SK-N-SH treated with all-trans-retinoic acid at 6 μM for 48 hours (cell line): ENCODE results near the gene CA9.

Experiments used
- ATAC-seq: fragments of 200-7000 bp; cut with Tn5 transposase; 3 replicates; pipeline ENCODE4 v1.9.1; 2020; ENCODE audit warnings: mild to moderate bottlenecking, moderate library complexity
- ARNTL ChIP-seq: fragments of 450-650 bp; formaldehyde crosslinking; IDR thresholded peaks from 2 replicates; pipeline ENCODE4 v1.5.0; 2020; ENCODE audit warnings: low read depth, mild to moderate bottlenecking, moderate library complexity, borderline replicate concordance
- BACH2 ChIP-seq: fragments of 250-450 bp; sonication (Bioruptor Pico); IDR thresholded peaks from 2 replicates; pipeline ENCODE4 v1.9.0; 2021; ENCODE audit warnings: mild to moderate bottlenecking, borderline replicate concordance
- CSDC2 ChIP-seq: fragments of 250-450 bp; sonication (Bioruptor Pico); IDR thresholded peaks from 2 replicates; pipeline ENCODE4 v1.5.0; 2020; ENCODE audit warnings: mild to moderate bottlenecking, moderate library complexity
- ESRRG ChIP-seq: fragments of 250-450 bp; sonication (Bioruptor Pico); IDR thresholded peaks from 2 replicates; pipeline ENCODE4 v1.6.1; 2021; ENCODE audit warnings: mild to moderate bottlenecking
- OSR1 ChIP-seq: fragments of 250-450 bp; sonication (Bioruptor Pico); IDR thresholded peaks from 2 replicates; pipeline ENCODE4 v1.8.0; 2022; ENCODE audit warnings: moderate library complexity, mild to moderate bottlenecking, inconsistent platforms
- PPARA ChIP-seq: fragments of 250-450 bp; sonication (Bioruptor Pico); IDR thresholded peaks from 2 replicates; pipeline ENCODE4 v1.5.0; 2020; ENCODE audit warnings: mild to moderate bottlenecking, borderline replicate concordance
- SNAI2 ChIP-seq: fragments of 250-450 bp; sonication (Bioruptor Pico); IDR thresholded peaks from 2 replicates; pipeline ENCODE4 v1.5.0; 2020; ENCODE audit warnings: mild to moderate bottlenecking, moderate library complexity
- ZC3H10 ChIP-seq: fragments of 250-450 bp; sonication (Bioruptor Pico); IDR thresholded peaks from 2 replicates; pipeline ENCODE4 v1.5.1; 2021; ENCODE audit warnings: mild to moderate bottlenecking, moderate library complexity
- ZFP3 ChIP-seq: fragments of 250-450 bp; sonication (Bioruptor Pico); IDR thresholded peaks from 2 replicates; pipeline ENCODE4 v1.5.0; 2020; ENCODE audit warnings: mild to moderate bottlenecking, moderate library complexity
- ZFP30 ChIP-seq: fragments of 450-650 bp; formaldehyde crosslinking; IDR thresholded peaks from 2 replicates; pipeline ENCODE4 v1.5.0; 2022; ENCODE audit warnings: mild to moderate bottlenecking, moderate library complexity
- ZNF8 ChIP-seq: fragments of 450-650 bp; formaldehyde crosslinking; IDR thresholded peaks from 2 replicates; pipeline ENCODE4 v1.5.0; 2020; ENCODE audit warnings: mild to moderate bottlenecking, moderate library complexity
- TF ChIP-seq, protein P1 (sequence below): fragments of 250-450 bp; sonication (Bioruptor Pico); IDR thresholded peaks from 2 replicates; pipeline ENCODE4 v1.8.0; 2021; ENCODE audit warnings: low read depth, mild to moderate bottlenecking, moderate library complexity, borderline replicate concordance
- TF ChIP-seq, protein P2 (sequence below): fragments of 250-450 bp; sonication (Bioruptor Pico); IDR thresholded peaks from 2 replicates; pipeline ENCODE4 v1.8.0; 2020; ENCODE audit warnings: mild to moderate bottlenecking, moderate library complexity, borderline replicate concordance
- TF ChIP-seq, protein P3 (sequence below): fragments of 250-450 bp; sonication (Bioruptor Pico); IDR thresholded peaks from 2 replicates; pipeline ENCODE4 v1.5.0; 2020; ENCODE audit warnings: mild to moderate bottlenecking, moderate library complexity
- TF ChIP-seq, protein P4 (sequence below): fragments of 250-450 bp; sonication (Bioruptor Pico); IDR thresholded peaks from 2 replicates; pipeline ENCODE4 v1.5.1; 2021; ENCODE audit warnings: mild to moderate bottlenecking, moderate library complexity
- TF ChIP-seq, protein P5 (sequence below): fragments of 250-450 bp; sonication (Bioruptor Pico); IDR thresholded peaks from 2 replicates; pipeline ENCODE4 v1.5.1; 2020; ENCODE audit warnings: low read depth, mild to moderate bottlenecking, moderate library complexity

The CA9 gene

DNA sequence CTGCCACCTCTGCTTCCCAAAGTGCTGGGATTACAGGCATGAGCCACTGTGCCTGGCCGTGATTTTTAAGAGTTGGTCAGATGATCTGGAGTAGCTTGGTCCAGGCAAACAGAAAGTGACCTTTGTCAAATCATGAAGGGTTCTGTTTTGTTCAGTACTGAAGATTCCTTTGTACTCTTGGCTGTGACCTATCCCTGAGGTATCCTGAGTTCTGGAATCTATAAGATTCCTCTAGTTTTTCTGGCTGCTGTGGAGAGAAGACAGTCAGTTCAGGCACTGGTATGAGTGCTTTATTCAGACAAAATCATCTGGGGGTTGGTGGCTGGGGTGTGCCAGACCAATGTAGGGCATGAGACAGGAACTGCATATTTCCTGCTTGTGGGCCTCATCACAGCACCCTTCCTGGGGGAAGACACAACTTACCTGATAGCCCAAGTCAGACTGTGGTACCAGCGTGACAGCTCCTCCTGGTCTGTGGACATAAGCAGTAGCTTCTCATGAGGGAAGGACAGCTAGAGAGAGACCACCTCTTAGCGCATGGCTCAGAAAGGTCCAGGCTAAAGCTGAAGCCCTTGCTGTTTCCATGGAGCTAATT is 11.9 kb upstream of the CA9 start:
- no peak for TF ChIP-seq BACH2
- TF ChIP-seq ZC3H10 (CRISPR knock-in tag): no peak
- TF ChIP-seq, protein P1, sequence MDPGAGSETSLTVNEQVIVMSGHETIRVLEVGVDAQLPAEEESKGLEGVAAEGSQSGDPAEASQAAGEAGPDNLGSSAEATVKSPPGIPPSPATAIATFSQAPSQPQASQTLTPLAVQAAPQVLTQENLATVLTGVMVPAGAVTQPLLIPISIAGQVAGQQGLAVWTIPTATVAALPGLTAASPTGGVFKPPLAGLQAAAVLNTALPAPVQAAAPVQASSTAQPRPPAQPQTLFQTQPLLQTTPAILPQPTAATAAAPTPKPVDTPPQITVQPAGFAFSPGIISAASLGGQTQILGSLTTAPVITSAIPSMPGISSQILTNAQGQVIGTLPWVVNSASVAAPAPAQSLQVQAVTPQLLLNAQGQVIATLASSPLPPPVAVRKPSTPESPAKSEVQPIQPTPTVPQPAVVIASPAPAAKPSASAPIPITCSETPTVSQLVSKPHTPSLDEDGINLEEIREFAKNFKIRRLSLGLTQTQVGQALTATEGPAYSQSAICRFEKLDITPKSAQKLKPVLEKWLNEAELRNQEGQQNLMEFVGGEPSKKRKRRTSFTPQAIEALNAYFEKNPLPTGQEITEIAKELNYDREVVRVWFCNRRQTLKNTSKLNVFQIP (CRISPR knock-in tag): no peak
- TF ChIP-seq ZNF8 (CRISPR knock-in tag): no peak
- TF ChIP-seq, protein P2, sequence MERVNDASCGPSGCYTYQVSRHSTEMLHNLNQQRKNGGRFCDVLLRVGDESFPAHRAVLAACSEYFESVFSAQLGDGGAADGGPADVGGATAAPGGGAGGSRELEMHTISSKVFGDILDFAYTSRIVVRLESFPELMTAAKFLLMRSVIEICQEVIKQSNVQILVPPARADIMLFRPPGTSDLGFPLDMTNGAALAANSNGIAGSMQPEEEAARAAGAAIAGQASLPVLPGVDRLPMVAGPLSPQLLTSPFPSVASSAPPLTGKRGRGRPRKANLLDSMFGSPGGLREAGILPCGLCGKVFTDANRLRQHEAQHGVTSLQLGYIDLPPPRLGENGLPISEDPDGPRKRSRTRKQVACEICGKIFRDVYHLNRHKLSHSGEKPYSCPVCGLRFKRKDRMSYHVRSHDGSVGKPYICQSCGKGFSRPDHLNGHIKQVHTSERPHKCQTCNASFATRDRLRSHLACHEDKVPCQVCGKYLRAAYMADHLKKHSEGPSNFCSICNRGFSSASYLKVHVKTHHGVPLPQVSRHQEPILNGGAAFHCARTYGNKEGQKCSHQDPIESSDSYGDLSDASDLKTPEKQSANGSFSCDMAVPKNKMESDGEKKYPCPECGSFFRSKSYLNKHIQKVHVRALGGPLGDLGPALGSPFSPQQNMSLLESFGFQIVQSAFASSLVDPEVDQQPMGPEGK (CRISPR knock-in tag): no peak
- TF ChIP-seq CSDC2 (CRISPR knock-in tag): no peak
- TF ChIP-seq PPARA: no peak
- TF ChIP-seq ARNTL: no peak
- no peak for TF ChIP-seq ESRRG (CRISPR knock-in tag)
- TF ChIP-seq SNAI2 (CRISPR knock-in tag): no peak
- TF ChIP-seq, protein P3, sequence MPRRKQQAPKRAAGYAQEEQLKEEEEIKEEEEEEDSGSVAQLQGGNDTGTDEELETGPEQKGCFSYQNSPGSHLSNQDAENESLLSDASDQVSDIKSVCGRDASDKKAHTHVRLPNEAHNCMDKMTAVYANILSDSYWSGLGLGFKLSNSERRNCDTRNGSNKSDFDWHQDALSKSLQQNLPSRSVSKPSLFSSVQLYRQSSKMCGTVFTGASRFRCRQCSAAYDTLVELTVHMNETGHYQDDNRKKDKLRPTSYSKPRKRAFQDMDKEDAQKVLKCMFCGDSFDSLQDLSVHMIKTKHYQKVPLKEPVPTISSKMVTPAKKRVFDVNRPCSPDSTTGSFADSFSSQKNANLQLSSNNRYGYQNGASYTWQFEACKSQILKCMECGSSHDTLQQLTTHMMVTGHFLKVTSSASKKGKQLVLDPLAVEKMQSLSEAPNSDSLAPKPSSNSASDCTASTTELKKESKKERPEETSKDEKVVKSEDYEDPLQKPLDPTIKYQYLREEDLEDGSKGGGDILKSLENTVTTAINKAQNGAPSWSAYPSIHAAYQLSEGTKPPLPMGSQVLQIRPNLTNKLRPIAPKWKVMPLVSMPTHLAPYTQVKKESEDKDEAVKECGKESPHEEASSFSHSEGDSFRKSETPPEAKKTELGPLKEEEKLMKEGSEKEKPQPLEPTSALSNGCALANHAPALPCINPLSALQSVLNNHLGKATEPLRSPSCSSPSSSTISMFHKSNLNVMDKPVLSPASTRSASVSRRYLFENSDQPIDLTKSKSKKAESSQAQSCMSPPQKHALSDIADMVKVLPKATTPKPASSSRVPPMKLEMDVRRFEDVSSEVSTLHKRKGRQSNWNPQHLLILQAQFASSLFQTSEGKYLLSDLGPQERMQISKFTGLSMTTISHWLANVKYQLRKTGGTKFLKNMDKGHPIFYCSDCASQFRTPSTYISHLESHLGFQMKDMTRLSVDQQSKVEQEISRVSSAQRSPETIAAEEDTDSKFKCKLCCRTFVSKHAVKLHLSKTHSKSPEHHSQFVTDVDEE (CRISPR knock-in tag): no peak
- ATAC-seq: no peak

DNA sequence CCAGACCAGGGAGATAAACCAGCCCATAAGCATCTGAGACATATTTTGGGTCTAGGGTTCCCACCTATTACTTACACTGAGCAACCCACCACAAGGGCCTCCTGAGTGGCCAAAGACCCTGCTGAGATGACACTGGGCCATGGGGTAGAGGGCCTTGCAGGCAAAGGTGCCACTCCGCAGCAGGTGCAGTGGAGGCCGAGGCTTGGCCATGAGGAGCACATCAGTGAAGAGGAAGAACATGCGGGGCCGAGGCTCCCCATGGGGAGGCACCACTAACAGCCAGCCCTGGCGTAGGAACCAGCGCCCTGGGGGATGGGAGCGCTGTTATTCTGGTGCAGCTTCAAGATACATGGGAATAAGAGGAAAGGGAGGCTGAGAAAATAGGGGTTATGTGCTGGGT is 11.3 kb upstream of the CA9 start:
- TF ChIP-seq, protein P4, sequence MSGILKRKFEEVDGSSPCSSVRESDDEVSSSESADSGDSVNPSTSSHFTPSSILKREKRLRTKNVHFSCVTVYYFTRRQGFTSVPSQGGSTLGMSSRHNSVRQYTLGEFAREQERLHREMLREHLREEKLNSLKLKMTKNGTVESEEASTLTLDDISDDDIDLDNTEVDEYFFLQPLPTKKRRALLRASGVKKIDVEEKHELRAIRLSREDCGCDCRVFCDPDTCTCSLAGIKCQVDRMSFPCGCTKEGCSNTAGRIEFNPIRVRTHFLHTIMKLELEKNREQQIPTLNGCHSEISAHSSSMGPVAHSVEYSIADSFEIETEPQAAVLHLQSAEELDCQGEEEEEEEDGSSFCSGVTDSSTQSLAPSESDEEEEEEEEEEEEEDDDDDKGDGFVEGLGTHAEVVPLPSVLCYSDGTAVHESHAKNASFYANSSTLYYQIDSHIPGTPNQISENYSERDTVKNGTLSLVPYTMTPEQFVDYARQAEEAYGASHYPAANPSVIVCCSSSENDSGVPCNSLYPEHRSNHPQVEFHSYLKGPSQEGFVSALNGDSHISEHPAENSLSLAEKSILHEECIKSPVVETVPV (CRISPR knock-in tag): no peak
- TF ChIP-seq, protein P5, sequence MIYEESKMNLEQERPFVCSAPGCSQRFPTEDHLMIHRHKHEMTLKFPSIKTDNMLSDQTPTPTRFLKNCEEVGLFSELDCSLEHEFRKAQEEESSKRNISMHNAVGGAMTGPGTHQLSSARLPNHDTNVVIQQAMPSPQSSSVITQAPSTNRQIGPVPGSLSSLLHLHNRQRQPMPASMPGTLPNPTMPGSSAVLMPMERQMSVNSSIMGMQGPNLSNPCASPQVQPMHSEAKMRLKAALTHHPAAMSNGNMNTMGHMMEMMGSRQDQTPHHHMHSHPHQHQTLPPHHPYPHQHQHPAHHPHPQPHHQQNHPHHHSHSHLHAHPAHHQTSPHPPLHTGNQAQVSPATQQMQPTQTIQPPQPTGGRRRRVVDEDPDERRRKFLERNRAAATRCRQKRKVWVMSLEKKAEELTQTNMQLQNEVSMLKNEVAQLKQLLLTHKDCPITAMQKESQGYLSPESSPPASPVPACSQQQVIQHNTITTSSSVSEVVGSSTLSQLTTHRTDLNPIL: no peak
- TF ChIP-seq ZFP30 (CRISPR knock-in tag) (no peak), OSR1 (CRISPR knock-in tag) (no peak), PPARA (no peak), ZC3H10 (CRISPR knock-in tag) (no peak), ARNTL (no peak), ZFP3 (no peak), SNAI2 (CRISPR knock-in tag) (no peak)
- TF ChIP-seq, protein P1 (CRISPR knock-in tag): no peak
- TF ChIP-seq, protein P3 (CRISPR knock-in tag): no peak
- no peak for ATAC-seq
